GM12874 (cell line): ENCODE measurements around the gene AMMECR1L.

ENCODE experiments used
- TF ChIP-seq, protein P1 (sequence below): IDR thresholded peaks from 2 replicates; pipeline ENCODE4 v1.5.1; 2011; ENCODE audit warnings: low read depth, mild to moderate bottlenecking, control low read depth, low read length, moderate library complexity; ENCODE audit not compliant: insufficient read depth

Gene AMMECR1L

GRCh38 chr2:127844973-127845372 is 40.8 kb downstream of the AMMECR1L start:
- TF ChIP-seq, protein P1, sequence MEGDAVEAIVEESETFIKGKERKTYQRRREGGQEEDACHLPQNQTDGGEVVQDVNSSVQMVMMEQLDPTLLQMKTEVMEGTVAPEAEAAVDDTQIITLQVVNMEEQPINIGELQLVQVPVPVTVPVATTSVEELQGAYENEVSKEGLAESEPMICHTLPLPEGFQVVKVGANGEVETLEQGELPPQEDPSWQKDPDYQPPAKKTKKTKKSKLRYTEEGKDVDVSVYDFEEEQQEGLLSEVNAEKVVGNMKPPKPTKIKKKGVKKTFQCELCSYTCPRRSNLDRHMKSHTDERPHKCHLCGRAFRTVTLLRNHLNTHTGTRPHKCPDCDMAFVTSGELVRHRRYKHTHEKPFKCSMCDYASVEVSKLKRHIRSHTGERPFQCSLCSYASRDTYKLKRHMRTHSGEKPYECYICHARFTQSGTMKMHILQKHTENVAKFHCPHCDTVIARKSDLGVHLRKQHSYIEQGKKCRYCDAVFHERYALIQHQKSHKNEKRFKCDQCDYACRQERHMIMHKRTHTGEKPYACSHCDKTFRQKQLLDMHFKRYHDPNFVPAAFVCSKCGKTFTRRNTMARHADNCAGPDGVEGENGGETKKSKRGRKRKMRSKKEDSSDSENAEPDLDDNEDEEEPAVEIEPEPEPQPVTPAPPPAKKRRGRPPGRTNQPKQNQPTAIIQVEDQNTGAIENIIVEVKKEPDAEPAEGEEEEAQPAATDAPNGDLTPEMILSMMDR = no peak

DNA sequence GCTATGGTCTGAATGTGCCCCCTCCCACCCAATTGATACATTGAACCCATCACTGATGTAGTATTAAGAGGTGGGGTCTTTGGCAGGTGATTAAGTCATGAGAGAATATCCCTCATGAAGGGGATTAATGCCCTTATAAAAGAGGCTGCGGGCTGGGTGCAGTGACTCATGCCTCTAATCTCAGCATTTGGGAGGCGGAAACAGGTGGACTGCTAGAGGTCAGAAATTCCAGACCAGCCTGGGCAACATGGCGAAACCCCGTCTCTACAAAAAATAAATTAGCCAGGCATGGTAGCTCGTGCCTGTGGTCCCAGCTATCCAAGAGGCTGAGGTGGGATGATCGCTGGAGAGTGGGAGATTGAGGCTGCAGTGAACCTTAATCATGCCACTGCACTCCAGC is 42.1 kb downstream of the AMMECR1L start:
- TF ChIP-seq, protein P1 = no peak

DNA sequence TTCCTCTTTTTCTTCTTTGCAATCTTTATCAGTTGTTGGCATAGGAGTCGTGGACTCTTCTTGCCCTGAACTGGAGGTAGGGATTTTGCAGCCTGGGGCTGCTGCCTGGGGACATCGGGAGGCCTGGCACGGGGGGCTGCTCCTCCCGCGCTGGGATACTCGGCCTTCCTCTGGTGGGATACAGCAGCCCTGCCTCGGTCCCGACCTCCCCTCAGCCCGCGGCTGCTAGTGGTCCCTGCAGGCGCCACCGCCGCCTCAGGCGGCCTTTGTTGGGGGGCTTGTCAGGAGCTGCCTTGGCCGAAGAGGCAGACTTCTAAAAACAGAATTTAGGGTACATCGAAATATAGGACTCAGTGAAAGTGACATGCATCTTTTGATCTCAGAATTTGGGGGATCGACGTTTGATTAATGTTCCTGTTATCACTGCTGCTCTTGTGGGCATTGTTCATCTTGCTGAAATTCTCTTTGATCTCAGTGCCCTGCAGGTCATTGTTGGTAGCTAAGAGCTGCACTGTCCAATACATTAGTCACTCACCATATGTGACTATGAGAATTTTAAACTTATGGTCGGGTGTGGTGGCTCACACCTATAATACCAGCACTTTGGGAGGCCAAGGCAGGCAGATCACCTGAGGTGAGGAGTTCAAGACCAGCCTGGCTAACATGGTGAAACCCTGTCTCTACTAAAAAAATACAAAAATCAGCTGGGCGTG is 44.1 kb downstream of the AMMECR1L start:
- TF ChIP-seq, protein P1 = no peak

DNA sequence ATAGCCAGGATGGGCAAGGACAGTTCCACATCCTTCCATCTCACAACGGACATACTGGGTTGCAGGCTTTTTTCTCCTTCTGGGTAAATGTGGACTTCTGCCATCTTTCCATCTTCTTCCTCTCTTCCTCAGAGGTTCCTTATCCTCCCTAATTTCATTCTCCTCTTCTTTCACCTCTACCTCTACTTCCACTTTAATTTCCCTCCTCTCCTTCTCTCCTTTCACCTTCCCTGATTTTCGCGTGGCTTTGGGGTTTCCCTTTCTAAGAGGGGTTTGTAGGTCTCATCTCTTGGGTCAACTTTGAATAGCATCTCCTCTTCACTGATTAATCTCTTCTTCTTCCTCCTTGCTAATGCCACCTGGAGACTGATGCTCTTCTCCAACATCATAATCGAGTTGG is 44.9 kb downstream of the AMMECR1L start:
- TF ChIP-seq, protein P1 = no peak

- TF ChIP-seq, protein P1 = no peak
Measured at GRCh38 chr2:127834951-127835350, 50.8 kb downstream of the AMMECR1L start.

GRCh38 chr2:127829845-127830246 is 55.9 kb downstream of the AMMECR1L start:
- TF ChIP-seq, protein P1 = no peak

DNA sequence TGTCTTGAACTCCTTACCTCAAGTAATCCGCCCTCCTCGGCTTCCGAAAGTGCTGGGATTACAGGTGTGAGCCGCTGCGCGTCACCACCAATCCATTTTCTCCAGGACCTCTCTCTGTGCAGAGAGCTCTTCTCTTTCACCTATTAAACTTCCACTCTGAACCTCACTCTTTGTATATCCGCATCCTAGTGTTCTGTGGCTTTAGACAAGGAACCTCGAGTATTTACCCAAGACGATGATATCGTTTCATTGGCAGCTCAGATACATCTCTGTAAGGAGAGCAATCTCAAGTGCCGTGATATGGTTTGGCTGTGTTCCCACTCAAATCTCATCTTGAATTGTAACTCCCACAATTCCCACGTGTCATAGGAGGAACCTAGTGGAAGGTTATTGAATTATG is 59.7 kb downstream of the AMMECR1L start:
- TF ChIP-seq, protein P1 = no peak
